ENCODE data around the gene NOC3L. TPM values are rescaled to one million over a fixed set of nuclear protein-coding genes. Genes with fewer than 3 reads are reported as not detected.
"Not testable (repeated sequence)": the region's sequence is repeated elsewhere in the genome, so short reads cannot be mapped to it uniquely, and the experiment has no call there.

Gene NOC3L
- total RNA-seq, 1 donor from 2014 or later = 9.3 TPM

DNA sequence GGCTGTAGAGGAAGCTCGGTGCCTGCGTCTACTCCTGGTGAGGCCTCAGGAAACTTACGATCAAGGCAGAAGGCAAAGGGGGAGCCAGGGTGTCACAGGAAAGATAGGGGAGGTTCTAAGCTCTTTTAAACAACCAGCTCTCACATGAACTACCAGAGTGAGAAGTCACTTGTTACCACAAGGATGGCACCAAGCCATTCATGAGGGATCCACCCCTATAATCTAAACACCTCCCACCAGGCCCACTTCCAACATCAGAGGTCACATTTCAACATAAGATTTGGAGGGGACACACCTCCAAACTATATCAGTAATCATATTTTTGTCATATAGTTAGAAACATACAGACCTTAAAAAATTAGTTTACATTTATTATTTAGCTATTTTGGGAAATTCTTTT, 9.4 kb downstream of the NOC3L start:
- H3K9me3 Mint-ChIP-seq (ENCODE audit: unreplicated experiment) = no peaks in the 10 kb centered on the region
- no peak overlapping the region for H3K4me3 Mint-ChIP-seq (ENCODE audit: unreplicated experiment)
- no peaks in the 10 kb centered on the region for H3K4me1 Mint-ChIP-seq (ENCODE audit: unreplicated experiment)
- H3K27ac Mint-ChIP-seq (ENCODE audit: unreplicated experiment) = no peak overlapping the region
- DNase-seq (ENCODE audit: low spot score) = no peak
- H3K27me3 Mint-ChIP-seq (ENCODE audit: unreplicated experiment) = no peaks in the 10 kb centered on the region
- TF ChIP-seq, protein P1, sequence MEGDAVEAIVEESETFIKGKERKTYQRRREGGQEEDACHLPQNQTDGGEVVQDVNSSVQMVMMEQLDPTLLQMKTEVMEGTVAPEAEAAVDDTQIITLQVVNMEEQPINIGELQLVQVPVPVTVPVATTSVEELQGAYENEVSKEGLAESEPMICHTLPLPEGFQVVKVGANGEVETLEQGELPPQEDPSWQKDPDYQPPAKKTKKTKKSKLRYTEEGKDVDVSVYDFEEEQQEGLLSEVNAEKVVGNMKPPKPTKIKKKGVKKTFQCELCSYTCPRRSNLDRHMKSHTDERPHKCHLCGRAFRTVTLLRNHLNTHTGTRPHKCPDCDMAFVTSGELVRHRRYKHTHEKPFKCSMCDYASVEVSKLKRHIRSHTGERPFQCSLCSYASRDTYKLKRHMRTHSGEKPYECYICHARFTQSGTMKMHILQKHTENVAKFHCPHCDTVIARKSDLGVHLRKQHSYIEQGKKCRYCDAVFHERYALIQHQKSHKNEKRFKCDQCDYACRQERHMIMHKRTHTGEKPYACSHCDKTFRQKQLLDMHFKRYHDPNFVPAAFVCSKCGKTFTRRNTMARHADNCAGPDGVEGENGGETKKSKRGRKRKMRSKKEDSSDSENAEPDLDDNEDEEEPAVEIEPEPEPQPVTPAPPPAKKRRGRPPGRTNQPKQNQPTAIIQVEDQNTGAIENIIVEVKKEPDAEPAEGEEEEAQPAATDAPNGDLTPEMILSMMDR (IDR thresholded peaks at IDR 0.05; ENCODE audit: unreplicated experiment) = no peak
- H3K36me3 Mint-ChIP-seq (ENCODE audit: low read depth, unreplicated experiment) = peaks cover 10% of the 10 kb centered on the region

DNA sequence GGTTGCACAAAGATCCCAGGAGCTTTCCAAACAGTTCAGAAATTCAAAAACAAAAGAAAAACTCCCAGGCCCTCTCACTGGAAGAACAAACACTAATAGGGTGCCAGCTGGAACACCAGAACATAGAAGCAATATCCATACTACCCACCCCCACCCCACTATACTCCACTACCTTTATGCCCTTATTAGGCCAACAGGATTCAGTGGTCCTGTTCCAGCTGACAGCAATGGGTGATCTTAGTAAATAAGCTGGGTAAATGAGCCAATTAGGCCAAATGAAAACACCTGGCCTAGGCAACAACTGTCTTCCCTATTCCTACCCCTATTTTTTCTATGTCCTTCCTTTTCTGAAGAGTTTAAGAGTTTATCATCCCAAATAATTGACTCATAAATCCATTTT, 11.7 kb downstream of the NOC3L start:
- Mint-ChIP-seq H3K4me3 (ENCODE audit: unreplicated experiment) (no peak overlapping the region), H3K27ac (ENCODE audit: unreplicated experiment) (no peak overlapping the region), H3K9me3 (ENCODE audit: unreplicated experiment) (no peaks in the 10 kb centered on the region), H3K4me1 (ENCODE audit: unreplicated experiment) (no peaks in the 10 kb centered on the region), H3K27me3 (ENCODE audit: unreplicated experiment) (no peaks in the 10 kb centered on the region), H3K36me3 (ENCODE audit: low read depth, unreplicated experiment) (peaks cover 4% of the 10 kb centered on the region)
- no peak for DNase-seq (ENCODE audit: low spot score)
- TF ChIP-seq, protein P1 (IDR thresholded peaks at IDR 0.05; ENCODE audit: unreplicated experiment) = no peak

DNA sequence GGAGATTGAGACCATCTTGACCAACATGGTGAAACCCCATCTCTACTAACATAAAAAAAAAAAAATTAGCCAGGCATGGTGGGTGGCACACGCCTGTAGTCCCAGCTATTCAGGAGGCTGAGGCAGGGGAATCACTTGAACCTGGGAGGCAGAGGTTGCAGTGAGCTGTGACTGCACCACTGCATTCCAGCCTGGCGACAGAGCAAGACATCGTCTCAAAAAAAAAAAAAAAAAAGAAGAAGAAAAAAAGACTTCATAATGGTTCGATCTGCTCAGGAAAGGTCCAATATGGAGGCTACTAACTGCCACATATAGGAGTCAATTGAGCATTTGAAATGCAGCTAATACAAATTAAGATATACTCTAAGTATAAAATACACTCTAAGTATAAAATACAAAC, 12.2 kb downstream of the NOC3L start:
- H3K27me3 Mint-ChIP-seq (ENCODE audit: unreplicated experiment); H3K9me3 Mint-ChIP-seq (ENCODE audit: unreplicated experiment); DNase-seq (ENCODE audit: low spot score); H3K4me3 Mint-ChIP-seq (ENCODE audit: unreplicated experiment); H3K27ac Mint-ChIP-seq (ENCODE audit: unreplicated experiment); H3K36me3 Mint-ChIP-seq (ENCODE audit: low read depth, unreplicated experiment); H3K4me1 Mint-ChIP-seq (ENCODE audit: unreplicated experiment): not testable (repeated sequence)

DNA sequence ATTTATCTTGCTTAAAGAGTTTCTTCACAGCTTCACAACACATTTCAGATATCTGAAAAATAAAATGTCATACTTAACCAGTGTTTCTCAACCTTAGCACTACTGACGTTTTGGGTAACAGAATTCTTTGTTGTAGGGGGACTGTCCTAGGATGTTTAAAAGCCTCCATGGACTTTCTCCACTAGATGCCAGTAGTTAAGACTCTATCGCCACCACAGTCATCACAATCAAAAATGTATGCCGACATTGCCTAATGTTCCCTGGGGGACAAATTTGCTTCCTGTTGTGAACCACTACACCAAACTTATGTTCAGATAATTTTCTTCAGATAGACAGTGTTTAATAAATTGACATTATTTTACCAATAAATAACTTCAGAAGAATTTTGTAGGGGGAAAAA, 13.4 kb downstream of the NOC3L start:
- H3K27me3 Mint-ChIP-seq (ENCODE audit: unreplicated experiment) = no peaks in the 10 kb centered on the region
- TF ChIP-seq, protein P1 (IDR thresholded peaks at IDR 0.05; ENCODE audit: unreplicated experiment) = no peak
- no peak overlapping the region for H3K4me3 Mint-ChIP-seq (ENCODE audit: unreplicated experiment)
- no peak overlapping the region for H3K27ac Mint-ChIP-seq (ENCODE audit: unreplicated experiment)
- no peak for DNase-seq (ENCODE audit: low spot score)
- peaks cover 4% of the 10 kb centered on the region for H3K36me3 Mint-ChIP-seq (ENCODE audit: low read depth, unreplicated experiment)
- H3K4me1 Mint-ChIP-seq (ENCODE audit: unreplicated experiment) = no peaks in the 10 kb centered on the region
- no peaks in the 10 kb centered on the region for H3K9me3 Mint-ChIP-seq (ENCODE audit: unreplicated experiment)

DNA sequence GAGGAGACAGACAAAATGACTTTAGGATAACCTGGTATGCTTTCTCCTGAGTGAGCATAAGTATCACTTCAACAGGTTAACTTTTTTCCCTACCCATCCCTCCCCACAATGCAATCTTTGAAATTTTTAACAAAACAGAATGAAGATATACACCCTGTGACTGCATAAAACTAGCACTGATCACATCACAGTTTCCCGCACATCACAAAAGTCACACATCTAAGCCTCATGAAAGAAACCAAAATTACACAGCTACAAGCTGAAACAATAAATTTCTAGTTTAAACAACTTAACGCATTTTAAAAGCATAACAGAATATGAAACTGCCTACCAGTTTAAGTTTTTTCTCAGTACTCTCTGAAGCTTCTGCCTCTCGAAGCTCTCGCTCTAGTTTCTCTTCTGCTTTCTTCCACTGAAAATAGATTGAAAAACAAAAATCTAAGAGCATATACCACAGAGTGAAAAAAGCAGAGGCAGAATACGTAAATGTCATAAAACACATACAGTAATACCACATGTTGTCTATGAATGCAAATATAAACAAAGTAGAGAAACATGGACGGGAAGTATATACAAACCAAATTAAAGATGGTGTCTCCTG, 18.1 kb downstream of the NOC3L start:
- no peaks in the 10 kb centered on the region for H3K9me3 Mint-ChIP-seq (ENCODE audit: unreplicated experiment)
- DNase-seq (ENCODE audit: low spot score) = no peak
- H3K27ac Mint-ChIP-seq (ENCODE audit: unreplicated experiment) = no peak overlapping the region
- H3K27me3 Mint-ChIP-seq (ENCODE audit: unreplicated experiment) = no peaks in the 10 kb centered on the region
- no peaks in the 10 kb centered on the region for H3K4me1 Mint-ChIP-seq (ENCODE audit: unreplicated experiment)
- H3K4me3 Mint-ChIP-seq (ENCODE audit: unreplicated experiment) = no peak overlapping the region
- H3K36me3 Mint-ChIP-seq (ENCODE audit: low read depth, unreplicated experiment) = no peaks in the 10 kb centered on the region
- TF ChIP-seq, protein P1 (IDR thresholded peaks at IDR 0.05; ENCODE audit: unreplicated experiment) = no peak
